ENCODE results near the gene CAPN12. TPM values are rescaled to one million over a fixed set of nuclear protein-coding genes. Genes with fewer than 3 reads are reported as not detected.

The CAPN12 gene
- total RNA-seq, 1 donor from 2014 or later: 6.6 TPM

DNA sequence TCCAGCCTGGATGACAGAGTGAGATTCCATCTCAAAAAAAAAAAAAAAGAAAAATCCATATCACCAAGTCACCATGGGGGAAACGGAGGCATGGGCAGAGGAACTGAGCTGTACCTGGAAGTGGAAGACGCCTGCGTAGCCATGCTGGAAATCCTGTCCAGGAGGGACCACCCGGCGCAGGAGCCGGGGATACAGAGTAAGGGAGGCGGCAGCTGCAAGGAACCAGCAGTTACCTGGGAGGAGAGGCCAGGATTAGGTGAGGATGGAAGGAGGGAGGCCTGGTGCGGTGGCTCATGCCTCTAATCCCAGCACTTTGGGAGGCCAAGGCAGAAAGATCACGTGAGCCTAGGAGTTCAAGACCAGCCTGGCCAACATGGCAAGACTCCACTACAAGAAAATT lies 2.0 kb downstream of the CAPN12 start:
- Histone ChIP-seq H3K4me3 (ENCODE audit: low read depth, low read length) (no peak overlapping the region), H3K36me3 (ENCODE audit: control insufficient read depth, insufficient read depth, low read length) (no peaks in the 10 kb centered on the region), H3K27me3 (ENCODE audit: control insufficient read depth, insufficient read depth, low read length) (no peaks in the 10 kb centered on the region)
- FAIRE-seq: no peak
- DNase-seq (ENCODE audit: low read depth): no peak
- TF ChIP-seq, protein P1, sequence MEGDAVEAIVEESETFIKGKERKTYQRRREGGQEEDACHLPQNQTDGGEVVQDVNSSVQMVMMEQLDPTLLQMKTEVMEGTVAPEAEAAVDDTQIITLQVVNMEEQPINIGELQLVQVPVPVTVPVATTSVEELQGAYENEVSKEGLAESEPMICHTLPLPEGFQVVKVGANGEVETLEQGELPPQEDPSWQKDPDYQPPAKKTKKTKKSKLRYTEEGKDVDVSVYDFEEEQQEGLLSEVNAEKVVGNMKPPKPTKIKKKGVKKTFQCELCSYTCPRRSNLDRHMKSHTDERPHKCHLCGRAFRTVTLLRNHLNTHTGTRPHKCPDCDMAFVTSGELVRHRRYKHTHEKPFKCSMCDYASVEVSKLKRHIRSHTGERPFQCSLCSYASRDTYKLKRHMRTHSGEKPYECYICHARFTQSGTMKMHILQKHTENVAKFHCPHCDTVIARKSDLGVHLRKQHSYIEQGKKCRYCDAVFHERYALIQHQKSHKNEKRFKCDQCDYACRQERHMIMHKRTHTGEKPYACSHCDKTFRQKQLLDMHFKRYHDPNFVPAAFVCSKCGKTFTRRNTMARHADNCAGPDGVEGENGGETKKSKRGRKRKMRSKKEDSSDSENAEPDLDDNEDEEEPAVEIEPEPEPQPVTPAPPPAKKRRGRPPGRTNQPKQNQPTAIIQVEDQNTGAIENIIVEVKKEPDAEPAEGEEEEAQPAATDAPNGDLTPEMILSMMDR (IDR thresholded peaks at IDR 0.05; ENCODE audit: insufficient read depth, low read length, severe bottlenecking): no peak

GRCh38 chr19:38741670-38742069 lies 2.6 kb downstream of the CAPN12 start:
- TF ChIP-seq, protein P1 (IDR thresholded peaks at IDR 0.05; ENCODE audit: insufficient read depth, low read length, severe bottlenecking): no peak
- DNase-seq (ENCODE audit: low read depth) (no peak), FAIRE-seq (no peak)
- no peak overlapping the region for H3K4me3 ChIP-seq (ENCODE audit: low read depth, low read length)
- no peaks in the 10 kb centered on the region for H3K27me3 ChIP-seq (ENCODE audit: control insufficient read depth, insufficient read depth, low read length)
- no peaks in the 10 kb centered on the region for H3K36me3 ChIP-seq (ENCODE audit: control insufficient read depth, insufficient read depth, low read length)

DNA sequence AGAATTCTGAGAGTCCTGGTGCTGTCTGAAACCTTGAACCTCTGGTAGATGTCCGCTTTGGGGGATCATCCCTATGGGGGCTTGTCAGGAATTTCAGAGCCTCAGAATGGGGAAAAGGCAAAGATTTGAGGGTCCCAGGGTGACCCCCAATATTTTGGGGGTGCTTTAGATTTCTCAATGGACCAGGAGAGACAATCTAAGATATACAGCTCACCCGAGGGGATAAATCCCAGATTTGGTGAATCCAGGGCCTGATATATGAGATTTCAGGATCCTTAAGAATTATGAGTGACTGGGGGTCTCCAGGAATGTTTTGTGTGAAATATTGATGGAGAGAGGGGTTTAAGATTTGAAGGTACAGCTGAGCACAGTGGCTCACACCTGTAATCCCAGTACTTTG lies 3.3 kb downstream of the CAPN12 start:
- TF ChIP-seq, protein P1 (IDR thresholded peaks at IDR 0.05; ENCODE audit: insufficient read depth, low read length, severe bottlenecking): no peak
- no peaks in the 10 kb centered on the region for H3K36me3 ChIP-seq (ENCODE audit: control insufficient read depth, insufficient read depth, low read length)
- no peak for FAIRE-seq
- no peaks in the 10 kb centered on the region for H3K27me3 ChIP-seq (ENCODE audit: control insufficient read depth, insufficient read depth, low read length)
- H3K4me3 ChIP-seq (ENCODE audit: low read depth, low read length): no peak overlapping the region
- no peak for DNase-seq (ENCODE audit: low read depth)

GRCh38 chr19:38740257-38740592 lies 4.0 kb downstream of the CAPN12 start:
- no peak for FAIRE-seq
- no peak overlapping the region for H3K4me3 ChIP-seq (ENCODE audit: low read depth, low read length)
- TF ChIP-seq, protein P1 (IDR thresholded peaks at IDR 0.05; ENCODE audit: insufficient read depth, low read length, severe bottlenecking): no peak
- H3K27me3 ChIP-seq (ENCODE audit: control insufficient read depth, insufficient read depth, low read length): no peaks in the 10 kb centered on the region
- H3K36me3 ChIP-seq (ENCODE audit: control insufficient read depth, insufficient read depth, low read length): no peaks in the 10 kb centered on the region
- no peak for DNase-seq (ENCODE audit: low read depth)

DNA sequence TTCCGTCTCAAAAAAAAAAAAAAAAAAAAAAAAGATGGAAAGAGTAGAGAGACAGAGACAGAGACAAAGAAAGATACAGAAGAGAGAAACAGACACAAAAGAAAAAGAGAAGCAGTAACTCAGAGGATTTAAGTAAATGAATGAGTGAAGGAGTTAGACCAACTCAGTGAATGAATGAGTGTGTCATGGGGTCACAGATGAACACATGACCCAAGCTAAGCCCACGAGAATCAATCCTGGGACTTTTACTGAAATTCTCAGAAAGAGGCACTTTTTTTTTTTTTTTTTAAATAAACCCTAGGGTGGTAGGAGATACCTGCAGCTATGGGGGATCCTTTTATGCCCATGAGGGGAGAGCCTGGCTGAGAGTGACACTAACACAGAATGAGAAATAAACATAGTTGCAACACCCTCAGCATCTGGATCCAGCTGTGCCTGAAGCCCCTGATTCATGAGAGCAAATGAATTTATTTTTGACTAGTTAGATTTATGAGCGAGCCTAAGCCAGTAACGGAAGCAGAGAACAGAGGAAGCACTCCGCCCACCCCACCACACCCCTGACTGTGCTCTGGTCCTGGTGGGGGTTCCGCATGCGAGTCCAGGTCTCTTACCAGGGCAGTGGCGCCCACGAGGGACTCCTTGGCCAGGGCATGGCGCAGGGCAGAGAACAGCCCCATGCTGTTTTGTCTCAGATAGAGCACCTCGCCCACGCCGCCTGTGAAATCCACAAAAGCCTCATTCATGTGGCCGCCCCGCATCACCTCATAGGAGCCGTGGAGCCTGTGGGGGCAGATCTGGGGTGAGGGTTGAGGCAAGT lies 4.6 kb downstream of the CAPN12 start:
- Histone ChIP-seq H3K36me3 (ENCODE audit: control insufficient read depth, insufficient read depth, low read length) (no peaks in the 10 kb centered on the region), H3K4me3 (ENCODE audit: low read depth, low read length) (no peak overlapping the region)

More for the DNA sequence above, 4.6 kb downstream of the CAPN12 start:
- TF ChIP-seq, protein P1 (IDR thresholded peaks at IDR 0.05; ENCODE audit: insufficient read depth, low read length, severe bottlenecking): no peak
- no peak for FAIRE-seq
- no peak for DNase-seq (ENCODE audit: low read depth)
- H3K27me3 ChIP-seq (ENCODE audit: control insufficient read depth, insufficient read depth, low read length): no peaks in the 10 kb centered on the region

All from bronchial epithelial cell (primary cell).